Putamen (tissue), 1 donor: ENCODE data around the gene CARNS1.
"Not testable (repeated sequence)": the region's sequence is repeated elsewhere in the genome, so short reads cannot be mapped to it uniquely, and the experiment has no call there.

ENCODE experiments used
- DNase-seq: peaks from one replicate; pipeline ENCODE4 v3.0.0-alpha.2; 2016; ENCODE audit warnings: low spot score

The CARNS1 gene

DNA sequence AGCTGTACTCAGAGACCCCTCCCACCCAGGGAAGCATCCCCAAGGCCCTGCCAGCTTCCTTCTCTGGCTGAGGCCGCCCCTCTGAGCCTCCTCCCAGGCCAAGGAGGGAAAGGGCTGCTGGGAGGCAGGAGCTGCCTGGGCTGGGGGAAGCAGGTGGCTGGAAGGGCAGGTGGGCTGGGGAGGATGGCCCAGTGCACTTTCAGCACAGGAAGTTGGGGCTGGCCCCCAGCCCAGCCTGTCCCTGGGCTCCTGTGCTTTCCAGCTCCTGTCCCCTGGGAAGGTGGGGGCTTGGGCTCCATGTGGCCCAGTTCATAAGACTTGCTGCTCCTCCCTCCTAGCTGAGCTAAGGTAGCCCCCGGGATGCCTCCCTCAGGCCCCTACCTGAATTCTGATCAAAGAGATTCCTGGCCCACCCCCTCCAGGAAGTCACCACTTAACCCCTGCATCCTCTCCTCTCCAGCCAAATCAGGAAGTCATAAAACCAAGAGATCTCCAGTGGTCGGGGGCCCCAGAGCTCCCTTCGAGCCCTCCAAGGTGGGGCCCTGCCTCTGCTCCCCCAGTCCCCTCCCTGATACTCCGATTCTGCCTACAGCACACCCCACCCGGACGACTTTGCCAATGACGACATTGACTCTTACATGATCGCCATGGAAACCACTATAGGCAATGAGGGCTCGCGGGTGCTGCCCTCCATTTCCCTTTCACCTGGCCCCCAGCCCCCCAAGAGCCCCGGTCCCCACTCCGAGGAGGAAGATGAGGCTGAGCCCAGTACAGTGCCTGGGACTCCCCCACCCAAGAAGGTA, 18.7 kb upstream of the CARNS1 start:
- DNase-seq, result no peak

- DNase-seq, result no peak
Measured at GRCh38 chr11:67397536-67397935, 17.9 kb upstream of the CARNS1 start.

DNA sequence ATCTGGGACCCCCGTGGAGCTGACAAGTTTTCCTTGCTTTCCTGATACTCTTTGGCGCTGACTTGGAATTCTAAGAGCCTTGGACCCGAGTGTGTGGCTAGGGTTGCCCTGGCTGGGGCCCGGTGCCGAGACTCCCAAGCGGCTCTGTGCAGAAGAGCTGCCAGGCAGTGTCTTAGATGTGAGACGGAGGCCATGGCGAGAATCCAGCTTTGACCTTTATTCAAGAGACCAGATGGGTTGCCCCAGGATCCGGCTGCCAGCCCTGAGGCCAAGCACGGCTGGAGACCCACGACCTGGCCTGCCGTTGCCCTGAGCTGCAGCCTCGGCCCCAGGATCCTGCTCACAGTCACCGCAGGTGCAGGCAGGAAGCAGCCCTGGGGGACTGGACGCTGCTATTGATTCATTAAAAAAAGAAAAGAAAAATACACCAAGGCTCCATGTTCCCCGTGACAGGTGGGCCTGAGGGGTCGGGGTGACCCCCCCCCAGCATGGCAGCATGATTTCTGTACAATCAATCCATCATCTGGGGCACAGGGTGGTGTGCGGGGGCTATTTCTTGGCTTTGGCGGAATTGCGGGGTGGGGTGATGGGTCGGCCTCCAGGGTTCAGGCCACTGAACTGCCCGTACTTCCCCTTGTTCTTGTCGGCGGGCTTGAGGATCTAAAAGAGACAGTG, 17.4 kb upstream of the CARNS1 start:
- DNase-seq, result no peak

DNA sequence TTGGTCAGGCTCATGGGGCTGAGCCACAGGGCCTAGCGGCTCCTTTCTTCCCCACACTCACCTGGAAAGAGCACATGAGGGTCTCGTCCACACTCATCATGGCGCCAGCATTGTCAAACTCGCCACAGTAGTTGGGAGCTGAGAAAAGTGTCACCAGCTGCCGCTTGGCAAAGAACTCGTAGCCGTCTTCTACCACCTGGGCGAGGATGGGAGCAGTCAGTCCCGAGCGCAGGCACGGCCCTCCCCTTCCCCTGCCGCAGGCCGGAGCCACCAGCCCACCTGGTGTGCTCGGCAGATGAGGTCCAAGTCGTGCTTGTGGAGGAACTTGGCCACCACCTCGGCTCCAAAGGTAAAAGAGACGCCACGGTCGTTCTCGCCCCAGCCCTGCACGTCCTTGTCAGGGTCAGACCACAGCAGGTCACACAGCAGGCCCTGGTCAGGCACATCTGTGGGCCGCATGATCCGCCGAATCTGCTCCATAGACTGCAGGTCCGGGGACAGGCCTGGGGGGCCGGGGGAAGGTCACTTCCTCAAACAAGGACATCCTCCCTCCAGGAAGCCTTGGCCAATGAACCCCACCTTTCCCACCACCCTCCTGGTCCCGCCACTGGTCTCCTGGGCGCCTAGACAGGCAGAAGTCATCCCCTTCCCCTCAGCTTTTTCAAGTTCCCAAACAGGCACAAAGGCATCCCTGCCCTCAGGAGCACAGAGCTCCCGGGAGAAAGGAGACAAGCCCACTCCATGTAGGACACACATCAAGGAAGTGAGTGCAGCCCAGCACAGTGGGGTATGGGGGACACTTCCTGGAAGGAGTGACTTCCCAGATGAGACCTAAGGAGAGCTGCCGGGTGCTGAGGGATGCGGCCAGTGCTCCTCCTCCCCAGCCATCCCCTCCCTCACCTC, 16.6 kb upstream of the CARNS1 start:
- no peak for DNase-seq

DNA sequence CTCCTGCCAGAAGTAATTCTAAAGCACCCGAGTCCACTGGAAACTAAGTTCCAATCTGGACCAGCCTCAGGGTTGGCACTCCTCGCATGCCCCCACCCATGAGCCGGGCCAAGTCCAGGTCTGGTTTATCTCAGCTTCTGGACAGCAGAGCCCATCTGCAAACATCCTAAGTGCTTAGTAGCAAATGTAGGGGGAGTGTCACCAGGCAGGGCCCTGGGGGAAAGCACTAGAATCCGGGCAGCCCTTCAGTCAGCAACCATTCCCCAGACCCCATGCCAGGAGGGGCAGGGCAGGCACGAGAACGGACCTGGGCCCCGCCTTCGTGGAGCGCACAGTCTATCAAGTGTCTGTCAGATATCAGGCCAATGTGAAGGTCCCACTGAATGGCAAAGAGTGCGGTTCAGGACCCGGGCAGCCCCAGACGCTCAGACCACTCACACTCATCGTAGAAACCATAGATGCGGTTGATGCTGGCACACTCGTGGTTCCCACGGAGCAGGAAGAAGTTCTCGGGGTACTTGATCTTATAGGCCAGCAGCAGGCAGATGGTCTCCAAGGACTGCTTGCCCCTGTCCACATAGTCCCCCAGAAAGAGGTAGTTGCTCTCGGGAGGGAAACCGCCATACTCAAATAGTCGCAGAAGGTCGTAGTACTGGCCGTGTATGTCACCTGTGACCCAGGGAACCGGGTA, 15.1 kb upstream of the CARNS1 start:
- no peak for DNase-seq

DNA sequence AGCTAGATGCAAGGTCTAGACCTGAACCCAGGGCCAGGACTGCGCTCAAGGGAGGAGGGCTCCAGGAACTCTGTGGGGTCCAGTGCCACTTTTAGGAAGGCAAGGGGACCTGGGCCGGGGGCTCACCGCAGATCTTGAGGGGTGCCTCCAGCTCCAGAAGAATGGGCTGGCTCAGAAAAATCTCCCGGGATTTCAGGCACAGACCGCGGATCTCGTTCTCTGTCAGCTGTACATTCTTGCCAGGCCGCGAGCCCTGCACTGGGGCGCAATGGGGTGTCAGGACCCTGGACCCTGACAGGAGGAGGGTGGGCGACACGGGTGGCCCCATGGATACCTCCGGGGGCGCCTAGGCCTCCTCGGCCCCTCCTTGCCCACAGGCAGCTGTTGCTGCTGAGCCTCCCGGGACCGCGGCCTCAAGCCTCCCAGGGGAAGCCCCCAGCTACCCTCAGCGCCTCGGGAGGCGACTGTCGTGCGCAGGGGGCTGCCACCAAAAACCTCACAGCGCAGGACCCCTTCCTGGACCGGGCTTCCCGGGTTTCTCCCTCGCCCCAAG, 14.5 kb upstream of the CARNS1 start:
- no peak for DNase-seq

DNA sequence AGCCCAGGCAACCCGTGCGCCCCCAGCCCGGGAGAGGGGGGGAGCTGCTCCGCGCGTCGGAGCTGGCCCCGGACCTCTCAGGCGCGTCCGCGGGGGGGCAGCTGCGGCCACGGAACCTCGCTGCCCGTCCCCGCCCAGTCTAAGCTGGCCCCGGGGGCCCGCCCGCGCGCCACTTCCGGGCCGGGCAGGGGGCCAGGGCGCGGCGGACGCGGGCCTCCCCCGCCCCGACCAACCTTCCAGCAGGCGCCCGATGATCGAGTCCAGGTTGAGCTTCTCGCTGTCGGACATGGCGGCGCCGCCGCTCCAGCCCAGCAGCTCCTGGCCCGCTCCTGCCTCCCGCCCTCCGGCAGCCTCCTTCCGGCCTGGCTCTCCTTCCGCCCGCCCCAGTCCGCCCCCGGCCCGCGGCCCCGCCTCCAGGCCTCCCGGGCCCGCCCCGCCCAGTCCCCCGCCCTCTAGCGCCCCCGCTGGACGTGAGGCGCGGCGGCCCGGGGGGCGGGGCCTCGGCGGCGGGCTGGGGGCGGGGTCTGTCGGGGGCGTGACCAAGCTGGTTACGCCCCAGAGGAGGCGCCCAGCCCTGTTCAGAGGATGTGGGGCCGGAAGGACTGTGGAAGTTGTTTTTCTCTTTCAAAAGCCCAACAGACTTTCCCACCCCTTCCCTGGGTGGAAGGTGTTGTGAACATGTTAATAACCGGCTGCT, 13.8 kb upstream of the CARNS1 start, which contains the start of gene PPP1CA:
Gene PPP1CA (minus strand): TSS at position 364 of the 697 bp plus-strand sequence. CDS start 76 bp downstream, at position 288.
- peak; percentile 93 for DNase-seq

GRCh38 chr11:67402192-67402839, 13.2 kb upstream of the CARNS1 start:
- not testable (repeated sequence) for DNase-seq

DNA sequence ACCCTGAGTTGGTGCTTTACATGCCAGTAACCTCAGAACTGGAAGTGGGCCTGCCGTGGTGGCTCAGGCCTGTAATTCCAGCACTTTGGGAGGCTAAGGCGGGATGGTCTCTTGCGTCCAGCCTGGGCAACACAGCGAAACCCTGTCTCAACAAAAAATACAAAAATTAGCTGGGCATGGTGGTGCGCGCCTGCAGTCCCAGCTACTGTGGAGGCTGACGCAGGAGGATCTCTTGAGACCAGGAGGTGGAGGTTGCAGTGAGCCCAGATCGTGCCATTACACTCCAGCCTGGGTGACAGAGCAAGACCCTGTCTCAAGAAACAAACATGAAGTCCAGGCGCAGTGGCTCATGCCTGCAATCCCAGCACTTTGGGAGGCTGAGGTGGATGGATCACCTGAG, 12.4 kb upstream of the CARNS1 start:
- not testable (repeated sequence) for DNase-seq

GRCh38 chr11:67404515-67405195, 10.8 kb upstream of the CARNS1 start:
- DNase-seq, result no peak

DNA sequence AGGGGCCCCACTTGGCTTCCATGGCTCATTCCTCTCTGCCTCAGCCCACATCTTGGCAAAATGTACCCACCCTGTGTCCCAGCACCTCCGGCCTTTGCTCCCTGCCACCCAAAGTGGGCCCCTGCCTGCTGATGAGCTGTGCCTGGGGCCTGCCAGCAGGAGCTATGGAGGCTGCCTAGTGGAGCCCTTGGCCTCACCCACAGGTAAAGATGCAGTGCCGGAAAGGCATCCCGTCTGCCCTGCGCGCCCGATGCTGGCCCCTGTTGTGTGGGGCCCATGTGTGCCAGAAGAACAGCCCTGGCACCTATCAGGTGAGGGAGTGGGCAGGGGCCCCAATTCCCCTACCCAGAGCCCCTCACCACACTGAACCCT, 10.3 kb upstream of the CARNS1 start:
- DNase-seq, result no peak

DNA sequence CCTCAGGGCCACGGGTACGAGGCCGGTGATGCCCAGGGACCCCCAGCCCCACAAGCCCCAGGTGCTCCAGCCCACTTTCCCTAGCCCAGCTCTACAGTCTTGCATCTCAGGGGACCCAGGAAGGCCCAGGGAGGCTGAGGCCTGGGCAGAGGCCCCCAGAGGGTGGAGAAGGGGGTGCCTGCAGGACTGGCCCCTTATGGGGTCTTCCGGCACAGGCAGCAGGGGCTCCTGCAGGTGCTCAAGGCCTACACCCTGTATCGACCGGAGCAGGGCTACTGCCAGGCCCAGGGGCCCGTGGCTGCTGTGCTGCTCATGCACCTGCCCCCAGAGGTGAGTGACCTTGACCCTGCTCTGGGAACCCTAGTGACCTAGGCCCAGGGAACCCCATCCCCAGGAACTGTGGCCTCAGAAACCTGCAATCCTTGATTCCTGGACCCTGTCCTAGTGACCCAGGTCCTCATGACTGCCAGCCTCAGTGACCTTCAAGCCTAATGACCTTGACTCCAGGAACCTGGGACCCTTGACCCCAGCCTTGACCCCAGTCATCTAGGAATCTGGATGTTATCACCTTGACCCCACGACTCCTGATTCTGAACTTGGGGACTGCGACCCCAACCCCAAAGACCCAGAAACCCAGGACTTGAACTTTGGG, 9.7 kb upstream of the CARNS1 start:
- no peak for DNase-seq

DNA sequence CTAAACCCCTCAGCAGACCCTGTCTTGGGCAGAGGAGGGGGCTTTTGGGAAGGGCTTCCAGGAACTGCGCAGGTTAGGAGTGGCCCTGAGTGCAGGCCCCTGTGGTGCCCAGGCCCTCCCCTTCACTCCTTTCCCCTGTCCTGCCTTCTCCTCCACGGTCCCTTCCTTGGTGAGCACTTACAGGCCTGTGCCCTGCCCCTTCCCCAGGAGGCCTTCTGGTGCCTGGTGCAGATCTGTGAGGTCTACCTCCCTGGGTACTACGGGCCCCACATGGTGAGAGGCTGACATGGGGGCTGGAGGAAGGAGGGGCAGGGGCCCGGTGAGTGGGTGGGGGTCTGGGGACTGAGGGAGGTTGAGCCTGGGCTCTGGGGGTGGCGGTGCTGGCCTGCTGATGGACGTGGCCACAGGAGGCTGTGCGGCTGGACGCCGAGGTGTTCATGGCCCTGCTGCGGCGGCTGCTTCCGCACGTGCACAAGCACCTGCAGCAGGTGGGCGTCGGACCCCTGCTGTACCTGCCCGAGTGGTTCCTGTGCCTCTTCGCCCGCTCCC, 9.0 kb upstream of the CARNS1 start:
- DNase-seq, result no peak

DNA sequence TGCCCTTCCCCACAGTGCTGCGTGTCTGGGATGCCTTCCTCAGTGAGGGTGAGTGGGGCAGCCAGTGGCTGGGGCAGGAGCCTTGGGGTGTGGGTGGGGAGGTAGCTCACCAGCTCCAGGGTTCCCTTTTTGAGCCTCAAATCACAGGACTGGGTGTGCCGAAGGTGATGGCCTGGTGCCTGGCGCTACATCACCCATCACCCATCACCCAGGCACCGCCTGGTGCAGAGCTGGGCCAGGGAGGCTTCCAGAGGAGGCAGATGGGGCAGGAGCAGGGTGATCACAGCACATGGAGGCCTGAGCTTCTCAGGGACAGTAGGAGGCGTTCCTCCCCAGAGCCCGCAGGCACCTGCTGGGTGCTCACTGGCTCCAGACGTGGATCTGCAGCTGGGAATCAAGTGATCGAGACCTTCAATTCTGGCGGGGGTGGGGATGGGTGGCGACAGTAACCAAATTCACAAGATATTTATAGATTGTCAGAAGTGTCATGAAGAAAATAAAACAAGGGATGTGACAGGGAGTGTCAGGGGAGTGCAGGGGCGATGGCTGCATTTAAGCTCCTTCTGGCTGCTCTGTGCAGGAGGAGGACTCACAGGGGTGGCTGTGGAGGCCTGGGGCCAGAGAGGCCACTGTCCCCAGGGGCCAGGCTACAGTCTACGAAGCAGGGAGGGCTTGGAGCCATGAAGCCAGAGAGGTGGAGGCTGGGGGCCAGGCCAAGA, 8.3 kb upstream of the CARNS1 start:
- peak; percentile 87 for DNase-seq

DNA sequence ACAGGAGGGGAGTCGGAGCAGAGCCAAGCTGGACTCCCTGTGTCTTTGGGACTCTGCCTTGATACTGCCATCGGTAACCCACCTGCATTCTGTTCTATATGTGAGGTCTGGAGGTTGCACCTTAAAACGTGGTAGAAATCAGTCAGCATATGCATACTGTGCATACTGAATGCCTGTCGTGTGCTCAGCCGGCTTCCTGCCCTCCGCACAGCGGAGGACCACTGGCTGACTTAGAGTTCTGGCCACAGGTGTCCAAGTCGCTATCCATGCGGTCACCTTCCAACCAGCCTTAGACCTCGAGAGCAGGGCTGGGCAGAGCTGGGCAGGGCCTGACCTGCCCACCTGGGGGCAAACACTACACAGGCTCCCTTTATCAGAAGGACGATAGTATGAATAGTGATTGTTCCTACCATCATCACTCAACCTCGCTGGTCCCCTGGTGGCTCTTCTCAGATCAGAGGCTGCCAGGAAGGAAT, 7.8 kb upstream of the CARNS1 start:
- DNase-seq, result no peak

GRCh38 chr11:67408437-67409200, 6.9 kb upstream of the CARNS1 start:
- DNase-seq, result no peak

DNA sequence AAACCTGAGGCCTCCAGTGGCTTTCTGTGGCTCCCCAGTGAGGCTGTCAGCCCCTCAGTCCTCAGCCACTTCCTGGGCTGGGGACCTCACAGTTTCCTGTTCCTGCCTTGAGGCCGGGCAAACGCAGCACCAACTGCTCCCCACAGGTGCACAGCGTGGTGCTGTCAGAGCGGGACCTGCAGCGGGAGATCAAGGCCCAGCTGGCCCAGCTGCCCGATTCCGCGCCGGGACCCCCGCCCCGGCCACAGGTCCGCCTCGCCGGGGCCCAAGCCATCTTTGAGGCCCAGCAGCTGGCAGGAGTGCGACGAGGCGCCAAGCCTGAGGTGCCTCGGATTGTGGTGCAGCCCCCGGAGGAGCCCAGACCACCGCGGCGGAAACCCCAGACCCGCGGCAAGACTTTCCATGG, 6.2 kb upstream of the CARNS1 start:
- no peak for DNase-seq
